Measurements from ENCODE around the gene DCAKD.

DCAKD gene

GRCh38 chr17:45048795-45049563 lies 2.5 kb downstream of the DCAKD start:
- Histone ChIP-seq H3K79me2 (peaks cover 27% of the 10 kb centered on the region), H3K9ac (no peak overlapping the region), H3K27me3 (ENCODE audit: control insufficient read depth, insufficient read depth, low read length) (no peaks in the 10 kb centered on the region), H3K9me3 (ENCODE audit: control insufficient read depth, low read length) (no peaks in the 10 kb centered on the region), H2AFZ (no peak overlapping the region), H3K4me3 (ENCODE audit: low read depth, low read length) (no peak overlapping the region), H3K4me2 (ENCODE audit: low read length) (no peak overlapping the region), H3K4me1 (peaks cover 15% of the 10 kb centered on the region), H3K27ac (no peak overlapping the region), H3K36me3 (ENCODE audit: control insufficient read depth, insufficient read depth, low read length) (no peaks in the 10 kb centered on the region)
- no peak for TF ChIP-seq CTCF (IDR thresholded peaks at IDR 0.05)

- Histone ChIP-seq H3K27ac (peak overlapping the region; percentile 33), H3K9me3 (ENCODE audit: control insufficient read depth, low read length) (no peaks in the 10 kb centered on the region), H3K4me3 (ENCODE audit: low read depth, low read length) (no peak overlapping the region), H3K4me1 (peaks cover 21% of the 10 kb centered on the region), H3K27me3 (ENCODE audit: control insufficient read depth, insufficient read depth, low read length) (no peaks in the 10 kb centered on the region), H3K79me2 (peaks cover 44% of the 10 kb centered on the region), H3K9ac (no peak overlapping the region), H2AFZ (no peak overlapping the region), H3K4me2 (ENCODE audit: low read length) (peak overlapping the region; percentile 18), H3K36me3 (ENCODE audit: control insufficient read depth, insufficient read depth, low read length) (no peaks in the 10 kb centered on the region)
- no peak for TF ChIP-seq CTCF (IDR thresholded peaks at IDR 0.05)
These were observed 4.8 kb downstream of the DCAKD start for GRCh38 chr17:45046537-45047125.

GRCh38 chr17:45043813-45044540 lies 7.5 kb downstream of the DCAKD start:
- Histone ChIP-seq H3K4me1 (peaks cover 21% of the 10 kb centered on the region), H3K4me3 (ENCODE audit: low read depth, low read length) (peak overlapping the region; percentile 23), H3K9me3 (ENCODE audit: control insufficient read depth, low read length) (no peaks in the 10 kb centered on the region), H2AFZ (no peak overlapping the region), H3K4me2 (ENCODE audit: low read length) (peak overlapping the region; percentile 7), H3K27me3 (ENCODE audit: control insufficient read depth, insufficient read depth, low read length) (no peaks in the 10 kb centered on the region), H3K27ac (no peak overlapping the region), H3K36me3 (ENCODE audit: control insufficient read depth, insufficient read depth, low read length) (no peaks in the 10 kb centered on the region), H3K79me2 (peaks cover 56% of the 10 kb centered on the region), H3K9ac (no peak overlapping the region)
- TF ChIP-seq CTCF (IDR thresholded peaks at IDR 0.05): no peak

- H3K9me3 ChIP-seq (ENCODE audit: control insufficient read depth, low read length): no peaks in the 10 kb centered on the region
- H3K27ac ChIP-seq: peak overlapping the region; percentile 2
These were observed 8.9 kb downstream of the DCAKD start for GRCh38 chr17:45042346-45043120.

More at GRCh38 chr17:45042346-45043120, 8.9 kb downstream of the DCAKD start:
- H3K4me1 ChIP-seq: peaks cover 21% of the 10 kb centered on the region
- no peak overlapping the region for H3K9ac ChIP-seq
- H2AFZ ChIP-seq: no peak overlapping the region
- peaks cover 57% of the 10 kb centered on the region for H3K79me2 ChIP-seq
- H3K4me3 ChIP-seq (ENCODE audit: low read depth, low read length): no peak overlapping the region
- no peaks in the 10 kb centered on the region for H3K36me3 ChIP-seq (ENCODE audit: control insufficient read depth, insufficient read depth, low read length)
- no peaks in the 10 kb centered on the region for H3K27me3 ChIP-seq (ENCODE audit: control insufficient read depth, insufficient read depth, low read length)
- no peak overlapping the region for H3K4me2 ChIP-seq (ENCODE audit: low read length)
- no peak for TF ChIP-seq CTCF (IDR thresholded peaks at IDR 0.05)
